ENCODE measurements around the gene IRGC.

DNA sequence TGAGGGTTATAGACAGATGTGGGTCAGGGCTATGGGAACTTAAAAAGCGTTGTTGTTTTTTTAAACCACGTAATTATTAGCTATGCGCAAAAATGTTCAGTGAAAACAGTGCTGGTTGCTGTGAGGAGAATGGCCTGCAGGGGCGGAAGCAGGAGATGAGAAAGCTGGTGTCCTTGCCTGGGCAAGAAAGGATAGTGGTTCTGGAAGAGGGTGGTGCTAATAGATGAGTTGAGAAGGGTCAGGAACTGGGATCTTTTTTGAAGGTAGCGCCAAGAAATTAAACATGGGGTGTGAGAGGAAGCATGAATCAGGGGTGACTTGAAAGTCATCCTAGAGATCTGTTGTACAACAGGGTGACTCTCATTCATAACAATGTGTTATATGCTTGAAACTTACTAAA, 43.6 kb downstream of the IRGC start:
- no peak for TF ChIP-seq EZH2 (IDR thresholded peaks at IDR 0.05; ENCODE audit: borderline replicate concordance, low read length)
- TF ChIP-seq, protein P1, sequence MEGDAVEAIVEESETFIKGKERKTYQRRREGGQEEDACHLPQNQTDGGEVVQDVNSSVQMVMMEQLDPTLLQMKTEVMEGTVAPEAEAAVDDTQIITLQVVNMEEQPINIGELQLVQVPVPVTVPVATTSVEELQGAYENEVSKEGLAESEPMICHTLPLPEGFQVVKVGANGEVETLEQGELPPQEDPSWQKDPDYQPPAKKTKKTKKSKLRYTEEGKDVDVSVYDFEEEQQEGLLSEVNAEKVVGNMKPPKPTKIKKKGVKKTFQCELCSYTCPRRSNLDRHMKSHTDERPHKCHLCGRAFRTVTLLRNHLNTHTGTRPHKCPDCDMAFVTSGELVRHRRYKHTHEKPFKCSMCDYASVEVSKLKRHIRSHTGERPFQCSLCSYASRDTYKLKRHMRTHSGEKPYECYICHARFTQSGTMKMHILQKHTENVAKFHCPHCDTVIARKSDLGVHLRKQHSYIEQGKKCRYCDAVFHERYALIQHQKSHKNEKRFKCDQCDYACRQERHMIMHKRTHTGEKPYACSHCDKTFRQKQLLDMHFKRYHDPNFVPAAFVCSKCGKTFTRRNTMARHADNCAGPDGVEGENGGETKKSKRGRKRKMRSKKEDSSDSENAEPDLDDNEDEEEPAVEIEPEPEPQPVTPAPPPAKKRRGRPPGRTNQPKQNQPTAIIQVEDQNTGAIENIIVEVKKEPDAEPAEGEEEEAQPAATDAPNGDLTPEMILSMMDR (IDR thresholded peaks at IDR 0.05; ENCODE audit: low read length): peak; percentile 45

Data from OCI-LY1 (cell line).